Heart right ventricle (tissue), 16 donors: Measurements from ENCODE around the gene IL33. TPM values are rescaled to one million over a fixed set of nuclear protein-coding genes. Genes with fewer than 3 reads are reported as not detected.
A peak's percentile ranks its signal among the peaks of the same experiment; 100 is the strongest.

ENCODE experiments used
- ATAC-seq, 8 donors: fragments of 200-7000 bp; cut with Tn5 transposase; one replicate each; pipeline ENCODE4 v1.9.1; 2020; ENCODE audit warnings: mild to moderate bottlenecking in 8 of 8, moderate library complexity in 8 of 8, moderate number of reproducible peaks in 1 of 8
- DNase-seq, 2 donors: peaks; one replicate each; pipeline ENCODE4 v3.0.0-alpha.2; 2020
- H3K27ac ChIP-seq, 10 donors: fragments of 200-600 bp; sonication (generic) in 2 of 10; one replicate each; pipeline versions ENCODE4 v1.5.0 to v1.8.0; 2020 to 2022; ENCODE audit warnings: mild to moderate bottlenecking in 3 of 10
- H3K27me3 ChIP-seq, 7 donors: fragments of 200-600 bp; one replicate each; pipeline ENCODE4 v1.8.0; 2021 to 2022; ENCODE audit warnings: mild to moderate bottlenecking in 2 of 7
- H3K36me3 ChIP-seq, 9 donors: fragments of 200-600 bp; sonication (generic) in 1 of 9; one replicate each; pipeline versions ENCODE4 v1.5.0 to v1.8.0; 2020 to 2022; ENCODE audit warnings: mild to moderate bottlenecking in 2 of 9
- H3K4me1 ChIP-seq, 9 donors: fragments of 200-600 bp; sonication (generic) in 1 of 9; one replicate each; pipeline versions ENCODE4 v1.5.0 to v1.8.0; 2020 to 2022; ENCODE audit warnings: mild to moderate bottlenecking in 4 of 9
- H3K4me3 ChIP-seq, 10 donors: fragments of 200-600 bp; sonication (generic) in 2 of 10; one replicate each; pipeline versions ENCODE4 v1.5.0 to v1.8.0; 2020 to 2022; ENCODE audit warnings: mild to moderate bottlenecking in 7 of 10, moderate library complexity in 2 of 10
- H3K9me3 ChIP-seq, 11 donors: fragments of 200-600 bp in 10 of 11; sonication (generic) in 2 of 11; one replicate each; pipeline versions ENCODE4 v1.5.0 to v1.8.0; 2013 to 2022; ENCODE audit warnings: mild to moderate bottlenecking in 2 of 11, control low read depth in 1 of 11, moderate library complexity in 1 of 11
- CTCF ChIP-seq, 9 donors: fragments of 200-600 bp; sonication (generic) in 2 of 9; IDR thresholded peaks; one replicate each; pipeline versions ENCODE4 v1.5.0 to v1.8.0; 2021 to 2022; ENCODE audit warnings: antibody characterized with exemption in 9 of 9, mild to moderate bottlenecking in 5 of 9, moderate library complexity in 1 of 9
- WGBS, 2 donors: extraction: QIAGEN DNeasy Blood & Tissue Kit; methylation state at CpG; one replicate each; pipeline ENCODE4 v1.1.7; 2013; ENCODE audit warnings: inconsistent platforms in 1 of 2; 5-methylcytosine and 5-hydroxymethylcytosine counted together
- intact Hi-C, 10 donors: fragments of 100-400 bp; cut with DNase I; formaldehyde crosslinking; loops; one replicate each; pipeline versions ENCODE4 v1.11.1 to v1.14.2; 2022
- polyA plus RNA-seq, 2 donors: library from polyadenylated mRNA; stranded (reverse); fragments of 200-250 nt; gene quantifications; one replicate each; pipeline ENCODE4 v1.2.3, GENCODE V29; 2013
- total RNA-seq, 10 donors: library from RNA; stranded (reverse); fragmentation: NEBNext Ultra II Directional in 3 of 10; extraction: Animal tissue kit (Norgen Biotek cat#: 25700) in 3 of 10; gene quantifications; one replicate each; pipeline versions ENCODE4 v1.2.1 to v1.2.4, GENCODE V29; 2021 to 2023
- donor health status: Arrhythmogenic right ventricular cardiomyopathy.
- donor health status: ischemic (EF 13 %, LVEDD 7.1; RV severe dilation, severe dysfunction).
- donor health status: healthy with polysubstance abuse.
- donor health status: DM: no; HTN: yes; CAD: no.
- donor health status: DM: no; HTN: no; CAD: no.
- donor health status: ischemic (EF 25% LVEDD 6.9; RV normal size, moderate dysfunction).
- donor health status: ischemic (EF 25% LVEDD 5.7; RV mildly dilated, moderate dysfunction).
- donor health status: healthy.
- donor health status: DM: yes; HTN: yes; CAD: no.
- donor health status: Ischemic cardiomyopathy.
- donor health status: ischemic (EF 35%, LVEDD 5.7; RV mildly dilated, moderate dysfunction).
- donor health status: nonischemic (EF 11% LVEDD 7.7; RV severe dilation, severe dysfunction).
- donor health status: DM: yes; HTN: yes; CAD: no.
- donor health status: PGD.
- donor health status: ischemic (EF 29% LVEDD 5.4; RV normal size, mild dysfunction).
- donor health status: nonischemic (EF 23%, LVEDD 6.1; RV moderate dilation, normal function).

The IL33 gene
- total and polyA plus RNA-seq, 12 donors = 11.8 to 41.8 (median 19.0) TPM

- H3K9me3 ChIP-seq = no peaks in the 10 kb centered on the region
- no peak for ATAC-seq
- H3K4me1 ChIP-seq = peaks cover 0 to 15% (median 7%) of the 10 kb centered on the region in 9 donors
- no peaks in the 10 kb centered on the region for H3K27me3 ChIP-seq
- DNase-seq = no peak
- 92 to 100% methylated on average over 2 of the region's 2 CpGs for WGBS, 2 donors
- H3K4me3 ChIP-seq = no peak overlapping the region
- intact Hi-C loops = no loop called here
- no peak overlapping the region for H3K27ac ChIP-seq
- H3K36me3 ChIP-seq = no peaks in the 10 kb centered on the region
- TF ChIP-seq CTCF (IDR thresholded peaks at IDR 0.05) = no peak
Observed at GRCh38 chr9:6183227-6183551, 32.4 kb upstream of the IL33 start.

GRCh38 chr9:6183627-6184026 is 32.0 kb upstream of the IL33 start:
- H3K27ac ChIP-seq = no peak overlapping the region
- H3K9me3 ChIP-seq = no peaks in the 10 kb centered on the region
- 91 to 96% methylated on average over 1 of the region's 1 CpG for WGBS, 2 donors
- DNase-seq (no peak), ATAC-seq (no peak)
- no peak overlapping the region for H3K4me3 ChIP-seq
- H3K36me3 ChIP-seq = no peaks in the 10 kb centered on the region
- H3K4me1 ChIP-seq = peaks cover 0 to 15% (median 7%) of the 10 kb centered on the region in 9 donors
- TF ChIP-seq CTCF (IDR thresholded peaks at IDR 0.05) = no peak
- intact Hi-C loops = no loop called here
- no peaks in the 10 kb centered on the region for H3K27me3 ChIP-seq

GRCh38 chr9:6184749-6185645 is 30.6 kb upstream of the IL33 start:
- no peak overlapping the region for H3K4me3 ChIP-seq
- no peak for TF ChIP-seq CTCF (IDR thresholded peaks at IDR 0.05)
- H3K9me3 ChIP-seq = no peaks in the 10 kb centered on the region
- no peaks in the 10 kb centered on the region for H3K36me3 ChIP-seq
- peaks cover 0 to 15% (median 7%) of the 10 kb centered on the region in 9 donors for H3K4me1 ChIP-seq
- ATAC-seq (peak in 5 of 8 donors; percentile 33 to 73 (median 55)), DNase-seq (peak in 1 of 2 donors; percentile 39)
- intact Hi-C loops = no loop called here
- H3K27me3 ChIP-seq = no peaks in the 10 kb centered on the region
- H3K27ac ChIP-seq = peak overlapping the region in 1 of 10 donors; percentile 2
- WGBS, 2 donors = 47 to 49% methylated on average over 5 of the region's 5 CpGs

GRCh38 chr9:6186691-6187090 is 28.9 kb upstream of the IL33 start:
- no peak for ATAC-seq
- H3K4me1 ChIP-seq = peaks cover 0 to 15% (median 7%) of the 10 kb centered on the region in 9 donors
- no peak for TF ChIP-seq CTCF (IDR thresholded peaks at IDR 0.05)
- H3K27ac ChIP-seq = no peak overlapping the region
- H3K27me3 ChIP-seq = no peaks in the 10 kb centered on the region
- intact Hi-C loops = no loop called here
- no peaks in the 10 kb centered on the region for H3K36me3 ChIP-seq
- H3K4me3 ChIP-seq = no peak overlapping the region
- DNase-seq = no peak
- H3K9me3 ChIP-seq = no peaks in the 10 kb centered on the region
- 62 to 65% methylated on average over 2 of the region's 2 CpGs for WGBS, 2 donors
